ENCODE results near the gene PARP14.
"Not testable (repeated sequence)": the region's sequence is repeated elsewhere in the genome, so short reads cannot be mapped to it uniquely, and the experiment has no call there.

Gene PARP14

DNA sequence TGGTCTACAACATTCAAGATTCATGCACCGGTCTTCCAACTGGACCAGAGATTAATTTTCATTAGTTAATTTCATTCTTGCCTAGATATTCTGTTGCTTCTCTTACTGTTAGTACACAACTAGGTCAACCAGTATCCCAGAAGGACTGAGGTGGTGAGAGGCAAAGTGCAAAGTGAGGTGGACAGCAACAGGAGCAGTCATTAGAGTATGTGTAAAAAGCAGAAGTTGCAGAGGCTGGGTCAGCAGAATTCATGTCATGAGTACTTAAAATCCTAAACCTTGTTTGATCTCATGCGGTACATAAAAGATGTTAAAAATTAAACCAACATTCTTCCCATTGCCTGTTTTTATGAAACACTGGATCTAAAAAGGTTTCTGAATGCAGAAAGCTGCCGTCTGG is 46.7 kb downstream of the PARP14 start:
- no peak for DNase-seq

DNA sequence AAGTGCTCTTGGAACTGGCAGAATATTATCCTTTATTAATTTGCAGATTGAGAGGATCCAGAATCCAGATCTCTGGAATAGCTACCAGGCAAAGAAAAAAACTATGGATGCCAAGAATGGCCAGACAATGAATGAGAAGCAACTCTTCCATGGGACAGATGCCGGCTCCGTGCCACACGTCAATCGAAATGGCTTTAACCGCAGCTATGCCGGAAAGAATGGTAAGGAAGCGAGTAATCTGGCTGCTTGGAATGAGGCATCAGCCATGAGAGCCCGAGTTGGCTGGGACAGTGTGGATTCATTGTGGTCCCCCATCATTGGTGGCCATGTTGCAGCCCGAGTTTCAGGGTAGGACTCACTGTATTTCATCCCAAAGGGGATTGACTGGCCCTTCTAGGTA is 47.1 kb downstream of the PARP14 start:
- peak; percentile 7 for DNase-seq

DNA sequence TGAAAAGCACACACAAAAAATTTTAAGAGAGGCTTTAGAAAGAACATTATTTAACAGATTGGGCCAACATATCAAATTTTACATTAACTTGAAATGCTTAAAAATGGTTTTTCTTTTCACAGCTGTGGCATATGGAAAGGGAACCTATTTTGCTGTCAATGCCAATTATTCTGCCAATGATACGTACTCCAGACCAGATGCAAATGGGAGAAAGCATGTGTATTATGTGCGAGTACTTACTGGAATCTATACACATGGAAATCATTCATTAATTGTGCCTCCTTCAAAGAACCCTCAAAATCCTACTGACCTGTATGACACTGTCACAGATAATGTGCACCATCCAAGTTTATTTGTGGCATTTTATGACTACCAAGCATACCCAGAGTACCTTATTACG is 47.5 kb downstream of the PARP14 start:
- DNase-seq: no peak

DNA sequence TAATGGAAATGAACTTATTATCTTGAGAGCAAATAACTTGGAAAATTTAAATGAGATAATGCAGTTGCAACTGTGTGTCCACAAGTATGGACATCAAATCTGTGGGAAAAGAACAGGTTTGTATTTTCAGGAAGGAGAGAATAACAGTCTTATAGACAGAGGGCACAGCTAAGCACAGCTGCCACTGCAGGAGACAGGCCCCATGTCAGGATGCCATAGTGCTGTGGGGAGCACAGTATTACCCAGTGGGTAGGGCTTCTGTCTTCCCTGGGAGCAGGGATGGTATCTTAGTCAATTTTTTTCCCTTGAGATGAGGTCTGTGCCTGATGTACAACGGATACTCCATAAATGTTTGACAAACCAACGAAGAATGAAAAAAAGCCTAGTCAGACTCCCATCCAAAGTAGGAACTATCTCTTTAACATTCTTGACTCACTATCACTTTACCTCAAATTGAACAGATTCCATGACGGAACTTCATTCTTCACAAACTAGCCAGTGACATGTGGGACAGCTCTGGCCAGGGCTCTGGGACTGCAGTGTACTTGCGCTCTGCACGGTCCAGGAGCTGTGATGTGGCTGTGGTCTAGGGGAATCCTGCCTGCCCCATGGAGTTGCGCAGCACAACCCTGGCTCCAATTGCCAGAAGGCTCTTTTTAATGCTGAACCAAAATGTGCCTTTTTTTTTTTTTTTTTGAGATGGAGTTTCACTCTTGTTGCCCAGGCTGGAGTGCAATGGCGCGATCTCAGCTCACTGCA is 48.3 kb downstream of the PARP14 start:
- no peak for DNase-seq

DNA sequence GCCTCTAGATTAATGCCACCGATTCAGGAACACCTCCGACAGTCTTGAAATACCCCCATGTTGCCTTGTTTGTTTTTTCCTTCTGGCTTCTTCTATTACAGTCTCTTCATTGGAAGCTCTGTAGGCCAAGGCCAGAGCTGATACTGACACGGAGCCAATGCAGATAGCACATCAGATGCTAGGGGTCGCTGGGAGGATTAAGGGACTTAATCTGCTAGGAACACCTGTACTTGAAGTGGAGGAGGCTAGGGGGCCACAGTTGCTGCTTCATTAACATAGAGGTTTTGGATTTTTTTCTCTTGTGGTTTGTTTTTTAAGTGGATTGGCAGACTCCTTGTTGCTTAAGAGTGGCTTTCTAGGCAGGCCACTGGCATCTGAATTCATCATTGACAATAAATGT is 49.6 kb downstream of the PARP14 start:
- DNase-seq: no peak

DNA sequence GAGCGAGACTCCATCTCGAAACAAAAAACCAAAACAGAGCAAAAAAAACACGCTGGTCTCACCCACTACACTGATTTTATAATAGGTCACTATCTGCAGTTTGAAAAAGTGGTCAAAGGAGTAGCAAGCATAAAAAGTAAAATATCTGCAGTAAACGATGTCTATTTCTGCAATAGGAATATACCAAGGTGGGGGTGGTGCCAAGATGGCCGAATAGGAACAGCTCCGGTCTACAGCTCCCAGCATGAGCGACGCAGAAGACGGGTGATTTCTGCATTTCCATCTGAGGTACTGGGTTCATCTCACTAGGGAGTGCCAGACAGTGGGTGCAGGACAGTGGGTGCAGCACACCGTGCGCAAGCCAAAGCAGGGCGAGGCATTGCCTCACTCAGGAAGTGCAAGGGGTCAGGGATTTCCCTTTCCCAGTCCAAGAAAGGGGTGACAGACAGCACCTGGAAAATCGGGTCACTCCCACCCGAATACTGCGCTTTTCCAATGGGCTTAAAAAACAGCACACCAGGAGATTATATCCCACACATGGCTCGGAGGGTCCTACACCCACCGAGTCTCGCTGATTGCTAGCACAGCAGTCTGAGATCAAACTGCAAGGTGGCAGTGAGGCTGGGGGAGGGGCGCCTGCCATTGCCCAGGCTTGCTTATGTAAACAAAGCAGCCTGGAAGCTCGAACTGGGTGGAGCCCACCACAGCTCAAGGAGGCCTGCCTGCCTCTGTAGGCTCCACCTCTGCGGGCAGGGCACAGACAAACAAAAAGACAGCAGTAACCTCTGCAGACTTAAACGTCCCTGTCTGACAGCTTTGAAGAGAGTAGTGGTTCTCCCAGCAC is 52.3 kb downstream of the PARP14 start:
- DNase-seq: not testable (repeated sequence)

DNA sequence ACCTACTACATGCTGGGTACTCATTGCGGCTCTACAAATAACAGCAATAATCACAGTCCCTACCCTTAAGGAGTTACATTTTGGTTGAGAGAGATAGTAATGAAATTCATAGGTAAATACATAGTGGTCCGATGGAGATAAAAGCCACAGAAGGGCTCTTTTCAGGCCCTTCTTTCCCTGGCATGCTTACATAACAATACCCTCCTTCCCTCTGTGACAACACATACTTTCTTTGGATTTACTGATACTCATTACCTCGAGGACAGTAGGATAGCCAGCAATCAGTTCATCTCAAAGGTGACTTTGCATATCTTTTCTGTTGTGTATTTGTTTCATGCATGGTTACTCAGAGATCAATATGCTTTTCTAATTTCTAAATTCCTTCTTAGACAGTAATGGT is 58.5 kb downstream of the PARP14 start:
- DNase-seq: no peak

DNA sequence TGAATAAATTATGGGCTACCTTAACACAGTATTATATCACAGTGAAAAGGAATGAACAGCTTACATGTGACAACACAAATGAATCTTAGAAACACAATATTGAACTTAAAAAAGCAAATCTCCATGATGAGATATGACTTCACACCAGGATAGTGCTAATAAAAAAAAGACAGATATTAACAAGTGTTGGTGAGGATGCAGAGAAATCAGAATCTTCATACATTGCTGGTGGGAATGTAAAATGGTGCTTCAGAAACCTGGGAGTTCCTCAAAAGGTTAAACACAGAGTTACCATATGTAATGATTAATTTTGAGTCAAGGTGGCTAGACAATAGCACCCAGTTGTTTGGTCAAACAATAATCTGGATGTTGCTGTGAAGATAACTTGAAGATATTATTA is 61.6 kb downstream of the PARP14 start:
- DNase-seq: no peak

DNA sequence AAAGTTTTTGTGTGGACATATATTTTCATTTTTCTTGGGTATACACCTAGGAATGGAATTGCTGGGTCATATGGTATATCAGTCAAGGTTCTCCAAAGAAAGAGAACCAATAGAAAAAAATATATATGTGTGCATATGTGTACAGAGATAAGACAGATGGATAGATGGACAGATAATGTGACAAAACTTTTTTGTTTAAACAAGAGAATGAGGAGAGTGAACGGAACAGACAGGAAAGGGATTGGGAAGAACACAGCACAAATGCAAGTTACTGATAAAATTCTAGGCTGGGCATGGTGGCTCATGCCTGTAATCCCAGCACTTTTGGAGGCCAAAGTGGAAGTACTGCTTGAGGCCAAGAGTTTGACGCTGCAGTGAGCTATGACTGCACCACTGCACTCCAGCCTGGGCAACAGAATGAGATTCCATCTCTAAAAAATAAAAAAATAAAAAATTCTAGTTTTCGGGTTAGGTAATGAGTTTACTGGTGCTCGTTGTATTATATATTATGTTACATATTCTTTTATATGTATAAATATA is 63.0 kb downstream of the PARP14 start:
- no peak for DNase-seq

DNA sequence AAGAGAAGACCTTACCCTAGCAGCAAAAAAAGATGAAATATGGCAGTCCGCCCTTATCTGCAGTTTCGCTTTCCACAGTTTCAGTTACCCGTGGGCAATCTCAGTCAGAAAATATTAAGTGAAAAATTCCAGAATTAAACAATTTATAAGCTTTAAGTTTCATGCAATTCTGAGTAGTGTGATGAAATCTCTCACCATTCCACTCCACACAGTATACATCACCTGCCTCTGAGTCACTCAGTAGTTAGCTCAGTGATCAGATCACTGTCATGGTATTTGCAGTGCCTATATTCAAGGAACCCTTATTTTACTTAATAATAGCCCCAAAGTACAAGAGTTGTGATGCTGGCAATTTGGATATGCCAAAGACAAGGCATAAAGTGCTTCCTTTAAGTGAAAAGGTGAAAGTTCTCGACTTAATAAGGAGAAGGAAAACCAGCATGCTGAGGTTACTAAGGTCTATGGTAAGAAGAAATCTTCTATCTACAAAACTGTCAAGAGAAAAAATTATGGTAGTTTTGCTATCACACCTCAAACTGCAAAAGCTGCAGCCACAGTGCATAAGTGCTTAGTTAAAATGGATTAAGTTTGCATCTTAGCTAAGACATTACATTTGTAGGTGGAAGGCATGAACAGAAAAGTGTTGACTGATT is 64.9 kb downstream of the PARP14 start:
- DNase-seq: peak; percentile 69

DNA sequence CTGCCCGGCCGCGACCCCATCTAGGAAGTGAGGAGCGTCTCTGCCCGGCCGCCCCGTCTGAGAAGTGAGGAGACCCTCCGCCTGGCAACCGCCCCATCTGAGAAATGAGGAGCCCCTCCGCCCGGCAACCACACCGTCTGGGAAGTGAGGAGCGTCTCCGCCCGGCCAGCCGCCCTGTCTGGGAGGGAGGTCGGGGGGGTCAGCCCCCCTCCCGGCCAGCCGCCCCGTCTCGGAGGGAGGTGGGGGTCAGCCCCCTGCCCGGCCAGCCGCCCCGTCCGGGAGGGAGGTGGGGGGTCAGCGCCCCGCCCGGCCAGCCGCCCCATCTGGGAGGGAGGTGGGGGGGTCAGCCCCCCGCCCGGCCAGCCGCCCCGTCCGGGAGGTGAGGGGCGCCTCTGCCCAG is 66.7 kb downstream of the PARP14 start:
- DNase-seq: not testable (repeated sequence)

DNA sequence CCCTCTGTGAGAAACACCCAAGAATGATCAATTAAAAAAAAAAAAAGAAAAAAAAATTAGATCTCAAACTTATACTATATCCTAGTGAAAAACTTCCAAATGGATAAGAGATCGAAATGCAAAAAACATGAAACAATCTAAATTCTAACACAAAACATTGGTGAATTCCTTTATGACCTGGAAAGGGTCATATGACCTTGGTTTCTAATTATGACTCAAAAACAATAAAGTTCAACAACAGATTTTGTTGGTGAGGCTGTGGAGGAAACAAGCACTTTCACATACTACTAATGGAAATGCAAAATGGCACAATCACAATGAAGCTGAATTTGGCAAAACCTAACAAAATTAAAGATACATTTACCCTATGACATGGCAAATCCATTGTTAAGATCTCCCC is 67.7 kb downstream of the PARP14 start:
- no peak for DNase-seq

DNA sequence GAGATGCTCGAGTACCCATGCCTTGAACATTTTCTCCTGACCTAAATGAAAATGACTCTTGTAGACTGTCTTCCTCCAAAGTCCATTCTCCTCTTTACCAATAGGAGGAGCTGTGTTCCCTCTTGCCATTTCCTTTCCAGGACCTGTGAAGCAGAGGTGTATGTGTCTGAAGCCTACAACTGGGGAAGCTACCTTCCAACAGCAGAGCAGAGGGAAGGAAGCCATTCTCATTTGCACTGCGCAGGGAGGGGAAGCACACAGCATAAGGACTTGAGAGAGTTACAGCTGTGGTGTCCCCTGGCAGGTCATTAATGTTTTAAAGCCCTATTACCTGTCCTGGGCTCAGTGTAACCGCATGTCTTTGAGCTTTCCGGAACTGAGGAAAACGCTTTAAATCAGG is 74.3 kb downstream of the PARP14 start:
- DNase-seq: peak; percentile 32

DNA sequence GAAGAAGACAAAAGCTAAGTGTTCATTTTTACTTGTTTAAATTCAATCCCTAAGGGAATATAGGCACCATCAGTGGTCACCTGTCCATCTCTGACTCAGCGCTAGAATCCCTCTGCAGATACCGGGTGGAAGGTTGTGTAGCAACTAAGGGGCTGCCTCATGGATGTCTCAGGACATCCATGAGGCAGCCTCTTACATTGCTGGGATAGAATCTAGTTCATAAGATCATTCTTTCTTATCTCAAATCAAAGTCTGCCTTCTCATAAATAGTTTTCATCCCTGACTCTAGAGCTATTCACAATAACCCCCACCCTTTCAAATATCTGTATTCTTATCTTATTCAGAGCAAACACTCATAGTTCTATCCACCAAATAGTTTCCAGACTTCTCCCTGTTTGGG is 74.9 kb downstream of the PARP14 start:
- no peak for DNase-seq

DNA sequence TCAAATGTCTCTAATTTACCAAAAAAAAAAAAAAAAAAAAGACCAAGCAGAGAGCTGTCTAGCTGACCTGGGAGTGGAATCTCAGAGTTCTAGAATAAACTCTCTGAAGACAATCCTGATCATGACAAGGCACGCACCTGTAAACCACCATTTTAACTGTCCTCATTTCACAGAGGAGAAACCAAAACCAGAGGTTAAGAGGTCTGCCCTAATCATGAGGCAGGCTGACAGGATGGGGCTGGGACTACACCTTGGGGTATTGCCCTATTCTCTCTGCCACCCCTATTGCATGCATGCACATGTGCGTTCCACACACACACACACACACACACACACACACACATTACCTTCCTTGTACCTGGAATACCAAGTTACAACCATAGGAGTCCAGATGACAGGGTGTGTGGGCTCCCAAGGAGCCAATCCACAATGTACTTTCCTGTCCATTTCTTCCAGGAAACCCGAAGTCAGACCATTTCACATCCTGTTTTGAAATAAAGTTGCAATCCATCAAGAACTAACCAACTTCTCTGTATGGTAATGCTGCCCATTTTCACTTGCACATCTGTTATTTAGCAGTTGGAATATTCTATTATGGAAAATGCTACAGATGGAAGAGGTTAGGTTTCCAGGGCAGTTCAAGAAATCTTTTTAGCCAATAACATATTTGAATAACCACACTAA is 78.4 kb downstream of the PARP14 start:
- DNase-seq: peak; percentile 58

DNA sequence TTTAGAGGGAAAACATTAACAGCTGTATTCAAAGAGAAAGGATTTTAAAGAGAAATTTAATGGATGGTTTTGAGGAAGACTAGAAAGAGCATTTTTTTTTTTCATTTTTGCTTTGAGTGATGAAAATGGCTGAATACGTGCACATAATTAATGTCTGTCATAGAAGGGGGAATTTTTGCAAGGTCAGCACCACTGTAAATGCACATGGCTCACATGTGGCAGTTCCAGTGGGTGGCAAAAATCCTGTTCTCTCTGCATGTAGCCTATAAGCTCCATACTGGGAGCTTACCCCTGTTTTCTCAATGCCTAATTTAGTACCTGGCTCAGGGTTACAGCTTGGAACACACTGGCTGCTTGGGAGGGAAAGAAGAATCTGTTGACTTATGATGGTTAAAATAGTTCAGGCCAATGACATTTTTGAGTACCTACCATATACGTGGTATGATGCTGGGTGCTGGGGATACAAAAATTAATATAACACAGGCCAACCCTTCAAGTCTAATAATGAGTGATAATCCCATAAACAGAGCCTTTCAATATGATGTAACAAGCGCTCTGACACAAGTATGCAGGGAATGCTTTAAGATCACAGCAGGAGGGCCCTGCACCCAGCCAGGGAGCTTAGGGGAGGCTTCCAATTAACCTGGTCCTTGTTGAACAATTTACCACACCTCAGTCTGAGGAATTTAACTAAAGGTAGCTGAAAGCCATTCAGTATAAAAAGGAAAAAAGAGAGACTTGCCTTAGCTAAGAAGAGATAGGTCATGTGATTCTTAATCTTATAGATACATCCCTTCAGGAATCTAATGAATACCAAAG is 80.0 kb downstream of the PARP14 start:
- DNase-seq: peak; percentile 71

DNA sequence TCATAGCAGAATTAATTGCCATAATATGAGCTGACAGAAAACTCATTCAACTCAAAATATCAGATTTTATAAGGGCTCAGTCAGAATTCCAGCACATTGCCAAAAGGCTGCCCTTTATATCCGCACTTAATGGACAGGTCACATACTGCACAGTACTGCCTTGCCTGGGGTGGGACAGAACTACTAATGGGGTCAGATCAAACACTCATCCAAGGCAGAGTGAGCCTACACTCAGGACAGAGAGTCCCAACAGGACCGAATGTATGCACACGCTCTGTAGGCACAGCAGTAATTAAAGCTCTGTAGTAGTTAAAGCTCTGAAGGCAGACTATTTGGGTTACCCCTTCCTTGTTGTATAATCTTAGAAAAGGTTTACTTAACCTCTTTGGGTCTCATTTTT is 85.8 kb downstream of the PARP14 start:
- no peak for DNase-seq

DNA sequence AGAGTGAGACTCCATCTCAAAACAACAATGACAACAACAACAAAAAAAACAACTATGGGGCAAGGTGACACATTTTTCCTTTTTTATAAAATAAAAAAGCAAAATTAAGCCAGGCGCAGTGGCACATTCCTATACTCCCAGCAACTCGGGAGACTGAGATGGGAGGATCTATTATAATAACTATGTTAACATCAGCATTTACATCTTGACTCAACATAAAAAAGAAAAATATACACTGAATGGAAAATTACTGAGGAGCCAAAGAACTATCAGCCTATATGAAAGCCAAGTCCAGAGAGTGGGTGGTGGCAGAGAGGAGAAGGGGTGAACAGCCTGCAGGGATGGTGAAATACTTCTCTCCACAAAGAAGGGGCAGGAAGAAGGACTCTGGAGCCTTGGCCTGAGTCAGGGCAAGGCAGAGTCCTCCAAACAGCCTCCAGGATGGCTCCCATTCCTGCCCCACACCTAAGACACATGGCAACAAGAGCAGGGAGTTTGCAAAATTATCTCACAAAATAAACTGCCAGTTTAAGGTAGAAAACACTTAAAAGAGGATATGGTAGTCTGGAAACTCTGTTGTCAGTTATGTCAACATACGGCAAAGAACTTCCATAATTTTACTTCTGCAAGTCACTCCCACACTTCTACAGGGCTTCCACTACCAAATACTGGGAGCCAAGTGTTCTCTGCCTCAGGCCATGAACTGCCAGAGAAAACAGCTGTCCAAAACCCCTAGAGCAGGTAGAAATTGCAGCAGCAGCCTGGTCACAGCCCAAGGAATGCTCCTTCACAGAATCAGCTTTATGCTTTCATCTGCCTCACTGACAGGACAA is 87.1 kb downstream of the PARP14 start:
- DNase-seq: no peak

DNA sequence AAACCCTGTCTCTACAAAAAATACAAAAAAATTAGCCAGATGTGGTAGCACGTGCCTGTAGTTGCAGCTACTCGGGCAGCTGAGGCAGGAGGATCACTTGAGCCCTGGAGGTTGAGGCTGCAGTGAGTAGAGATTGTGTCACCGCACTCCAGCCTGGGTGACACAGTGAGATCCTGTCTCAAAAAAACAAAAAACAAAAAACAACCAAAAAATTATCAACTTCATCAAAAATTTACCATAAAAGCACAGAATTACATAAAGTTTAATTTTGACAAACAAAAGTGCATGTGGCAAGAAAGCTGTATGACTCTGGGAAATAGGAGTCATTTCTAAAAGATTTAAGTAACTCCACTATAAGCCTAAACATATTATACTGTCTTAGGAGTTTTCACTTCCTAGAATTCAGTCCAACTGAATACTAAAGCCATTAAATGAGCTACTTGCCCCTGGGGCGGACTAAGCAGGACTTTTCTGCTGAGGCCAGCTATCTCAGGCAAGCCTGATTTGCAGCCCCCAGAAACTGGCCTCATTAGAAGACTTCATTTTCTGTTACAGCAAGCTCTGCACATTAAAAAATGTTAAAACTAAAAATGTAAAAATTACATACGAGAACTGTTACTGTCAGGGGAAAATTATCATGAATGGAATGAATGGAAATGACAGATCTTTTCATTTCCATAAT is 90.0 kb downstream of the PARP14 start:
- DNase-seq: no peak

DNA sequence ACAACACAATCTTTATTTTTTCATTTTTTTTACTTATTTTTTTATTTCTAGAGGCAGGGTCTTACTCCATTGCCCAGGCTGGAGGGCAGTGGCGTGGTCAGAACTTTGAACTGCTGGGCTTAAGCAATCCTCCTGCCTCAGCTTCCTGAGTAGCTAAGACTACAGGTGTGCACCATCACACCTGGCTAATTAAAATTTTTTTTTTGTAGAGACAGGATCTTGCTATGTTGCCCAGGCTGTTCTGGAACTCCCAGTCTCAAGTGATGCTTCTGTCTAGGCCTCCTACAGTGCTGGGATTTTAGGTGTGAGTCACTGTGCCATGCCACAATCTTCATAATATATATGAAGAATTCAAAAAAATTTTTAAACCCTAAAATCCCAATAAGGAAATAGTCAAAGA is 92.2 kb downstream of the PARP14 start:
- DNase-seq: no peak
